Measurements from ENCODE around the gene GJB2. TPM values are rescaled to one million over a fixed set of nuclear protein-coding genes. Genes with fewer than 3 reads are reported as not detected.

GJB2 gene
- total RNA-seq, 1 experiment from 2014 or later: 0.75 TPM

- H3K9me3 Mint-ChIP-seq (ENCODE audit: unreplicated experiment): no peaks in the 10 kb centered on the region
- peaks cover 15% of the 10 kb centered on the region for H3K4me1 Mint-ChIP-seq (ENCODE audit: low read depth, unreplicated experiment)
- BruUV-seq (replicated peaks): no TSS peak
- H3K9me3 ChIP-seq: no peaks in the 10 kb centered on the region
- no peaks in the 10 kb centered on the region for H3K27me3 Mint-ChIP-seq (ENCODE audit: insufficient read depth, unreplicated experiment)
- H3K4me3 Mint-ChIP-seq (ENCODE audit: unreplicated experiment): peak overlapping the region; percentile 32
- H3K27me3 ChIP-seq (replicated peaks; ENCODE audit: control insufficient read depth, insufficient read depth, low read length): no peaks in the 10 kb centered on the region
- CTCF ChIA-PET: interaction anchor here (0.6 kb wide), 1 partner anchor 537 kb away, joined by 3 read pairs; no protein-coding TSS in a partner anchor
- H3K27ac Mint-ChIP-seq (ENCODE audit: unreplicated experiment): peak overlapping the region; percentile 36
- H3K36me3 ChIP-seq (ENCODE audit: control insufficient read depth, insufficient read depth, low read length): no peaks in the 10 kb centered on the region
- no peaks in the 10 kb centered on the region for H3K36me3 Mint-ChIP-seq (ENCODE audit: insufficient read depth, unreplicated experiment)
- no peak for DNase-seq
- TF ChIP-seq CTCF (IDR thresholded peaks at IDR 0.05; ENCODE audit: insufficient read depth in 1 of 2, low read depth in 1 of 2, low read length in 1 of 2, severe bottlenecking in 1 of 2, unreplicated experiment in 1 of 2): no peak
- peaks cover 11% of the 10 kb centered on the region for H3K4me1 ChIP-seq
- POLR2A ChIA-PET: no interaction called here
- intact Hi-C loops (cut with micrococcal nuclease; ENCODE audit: unreplicated experiment): no loop called here
- H3K4me3 ChIP-seq (ENCODE audit: low read depth, low read length): no peak overlapping the region
These were observed 17.9 kb downstream of the GJB2 start for GRCh38 chr13:20174656-20175405.

- no peaks in the 10 kb centered on the region for H3K36me3 Mint-ChIP-seq (ENCODE audit: insufficient read depth, unreplicated experiment)
- no peak for TF ChIP-seq CTCF (IDR thresholded peaks at IDR 0.05; ENCODE audit: insufficient read depth in 1 of 2, low read depth in 1 of 2, low read length in 1 of 2, severe bottlenecking in 1 of 2, unreplicated experiment in 1 of 2)
- CTCF ChIA-PET: no interaction called here
- Histone ChIP-seq H3K27me3 (replicated peaks; ENCODE audit: control insufficient read depth, insufficient read depth, low read length) (no peaks in the 10 kb centered on the region), H3K9me3 (no peaks in the 10 kb centered on the region), H3K36me3 (ENCODE audit: control insufficient read depth, insufficient read depth, low read length) (no peaks in the 10 kb centered on the region), H3K4me3 (ENCODE audit: low read depth, low read length) (no peak overlapping the region), H3K4me1 (peaks cover 11% of the 10 kb centered on the region)
- POLR2A ChIA-PET: no interaction called here
- no peak overlapping the region for H3K4me3 Mint-ChIP-seq (ENCODE audit: unreplicated experiment)
- intact Hi-C loops (cut with micrococcal nuclease; ENCODE audit: unreplicated experiment): no loop called here
- DNase-seq: no peak
- H3K27me3 Mint-ChIP-seq (ENCODE audit: insufficient read depth, unreplicated experiment): no peaks in the 10 kb centered on the region
- BruUV-seq (replicated peaks): no TSS peak
- H3K27ac Mint-ChIP-seq (ENCODE audit: unreplicated experiment): no peak overlapping the region
- peaks cover 15% of the 10 kb centered on the region for H3K4me1 Mint-ChIP-seq (ENCODE audit: low read depth, unreplicated experiment)
- no peaks in the 10 kb centered on the region for H3K9me3 Mint-ChIP-seq (ENCODE audit: unreplicated experiment)
These were observed 19.5 kb downstream of the GJB2 start for GRCh38 chr13:20173116-20173746.

GRCh38 chr13:20171364-20171763 lies 21.4 kb downstream of the GJB2 start:
- no peak for DNase-seq
- Mint-ChIP-seq H3K4me3 (ENCODE audit: unreplicated experiment) (no peak overlapping the region), H3K27ac (ENCODE audit: unreplicated experiment) (no peak overlapping the region), H3K36me3 (ENCODE audit: insufficient read depth, unreplicated experiment) (no peaks in the 10 kb centered on the region), H3K27me3 (ENCODE audit: insufficient read depth, unreplicated experiment) (no peaks in the 10 kb centered on the region), H3K9me3 (ENCODE audit: unreplicated experiment) (no peaks in the 10 kb centered on the region), H3K4me1 (ENCODE audit: low read depth, unreplicated experiment) (peaks cover 15% of the 10 kb centered on the region)
- TF ChIP-seq CTCF (IDR thresholded peaks at IDR 0.05; ENCODE audit: insufficient read depth in 1 of 2, low read depth in 1 of 2, low read length in 1 of 2, severe bottlenecking in 1 of 2, unreplicated experiment in 1 of 2): no peak
- H3K36me3 ChIP-seq (ENCODE audit: control insufficient read depth, insufficient read depth, low read length): no peaks in the 10 kb centered on the region
- H3K9me3 ChIP-seq: no peaks in the 10 kb centered on the region
- no peaks in the 10 kb centered on the region for H3K27me3 ChIP-seq (replicated peaks; ENCODE audit: control insufficient read depth, insufficient read depth, low read length)
- BruUV-seq (replicated peaks): no TSS peak
- H3K4me1 ChIP-seq: peaks cover 11% of the 10 kb centered on the region
- intact Hi-C loops (cut with micrococcal nuclease; ENCODE audit: unreplicated experiment): no loop called here
- CTCF ChIA-PET: no interaction called here
- POLR2A ChIA-PET: no interaction called here
- no peak overlapping the region for H3K4me3 ChIP-seq (ENCODE audit: low read depth, low read length)
